ENCODE data around the gene OOSP2.

The OOSP2 gene

GRCh38 chr11:59999691-60000090 lies 40.5 kb upstream of the OOSP2 start:
- Histone ChIP-seq H3K27ac (ENCODE audit: low read length, poor library complexity, severe bottlenecking) (no peak overlapping the region), H3K36me3 (ENCODE audit: control insufficient read depth in 1 of 2, insufficient read depth in 2 of 2, low read depth in 1 of 2, low read length in 2 of 2) (no peaks in the 10 kb centered on the region), H3K18ac (ENCODE audit: low read depth in 1 of 2, low read length in 2 of 2) (no peak overlapping the region), H3K4me2 (ENCODE audit: low read length, poor library complexity, severe bottlenecking) (no peak overlapping the region), H4K91ac (ENCODE audit: low read length) (no peak overlapping the region), H3K4me1 (ENCODE audit: control insufficient read depth, insufficient read depth, low read depth, low read length) (no peaks in the 10 kb centered on the region), H2BK15ac (ENCODE audit: low read depth, poor library complexity, severe bottlenecking) (no peak overlapping the region), H3K4me3 (ENCODE audit: insufficient read depth in 1 of 2, low read depth in 1 of 2, low read length in 2 of 2) (no peak overlapping the region), H3K23ac (ENCODE audit: low read length in 2 of 2) (no peak overlapping the region), H3K4ac (ENCODE audit: low read depth in 1 of 2, low read length in 2 of 2) (no peak overlapping the region), H2BK5ac (ENCODE audit: low read depth, low read length, poor library complexity, severe bottlenecking) (no peak overlapping the region), H3K79me1 (replicated peaks; ENCODE audit: low read length, poor library complexity, severe bottlenecking) (no peaks in the 10 kb centered on the region), H2AK5ac (ENCODE audit: low read length, severe bottlenecking) (no peak overlapping the region), H2BK12ac (ENCODE audit: low read length in 2 of 2) (no peak overlapping the region), H3K14ac (ENCODE audit: low read length in 2 of 2) (no peak overlapping the region), H2AFZ (ENCODE audit: low read depth, low read length) (no peak overlapping the region), H3K9ac (ENCODE audit: low read length) (no peak overlapping the region), H4K8ac (ENCODE audit: low read length) (no peak overlapping the region), H3K27me3 (ENCODE audit: control insufficient read depth in 1 of 2, insufficient read depth in 1 of 2, low read length in 2 of 2) (no peaks in the 10 kb centered on the region), H3K9me3 (ENCODE audit: control insufficient read depth, low read length) (peaks cover 7% of the 10 kb centered on the region), H2BK120ac (ENCODE audit: low read depth, low read length) (no peak overlapping the region)
- 65% methylated on average over 4 of the region's 4 CpGs for WGBS
- no peak for DNase-seq

GRCh38 chr11:60003729-60004128 lies 36.5 kb upstream of the OOSP2 start:
- no peak overlapping the region for H2BK15ac ChIP-seq (ENCODE audit: low read depth, poor library complexity, severe bottlenecking)
- DNase-seq: no peak
- H3K27ac ChIP-seq (ENCODE audit: low read length, poor library complexity, severe bottlenecking): no peak overlapping the region
- H3K9me3 ChIP-seq (ENCODE audit: control insufficient read depth, low read length): peaks cover 3% of the 10 kb centered on the region
- H3K4me2 ChIP-seq (ENCODE audit: low read length, poor library complexity, severe bottlenecking): no peak overlapping the region
- no peak overlapping the region for H2AK5ac ChIP-seq (ENCODE audit: low read length, severe bottlenecking)
- no peak overlapping the region for H2AFZ ChIP-seq (ENCODE audit: low read depth, low read length)
- H3K27me3 ChIP-seq (ENCODE audit: control insufficient read depth in 1 of 2, insufficient read depth in 1 of 2, low read length in 2 of 2): no peaks in the 10 kb centered on the region
- no peak overlapping the region for H3K23ac ChIP-seq (ENCODE audit: low read length in 2 of 2)
- no peak overlapping the region for H4K91ac ChIP-seq (ENCODE audit: low read length)
- H3K79me1 ChIP-seq (replicated peaks; ENCODE audit: low read length, poor library complexity, severe bottlenecking): no peaks in the 10 kb centered on the region
- no peaks in the 10 kb centered on the region for H3K36me3 ChIP-seq (ENCODE audit: control insufficient read depth in 1 of 2, insufficient read depth in 2 of 2, low read depth in 1 of 2, low read length in 2 of 2)
- WGBS: 61% methylated on average over 2 of the region's 2 CpGs
- no peak overlapping the region for H3K4me3 ChIP-seq (ENCODE audit: insufficient read depth in 1 of 2, low read depth in 1 of 2, low read length in 2 of 2)
- no peak overlapping the region for H2BK5ac ChIP-seq (ENCODE audit: low read depth, low read length, poor library complexity, severe bottlenecking)
- no peak overlapping the region for H2BK120ac ChIP-seq (ENCODE audit: low read depth, low read length)
- H3K4ac ChIP-seq (ENCODE audit: low read depth in 1 of 2, low read length in 2 of 2): no peak overlapping the region
- H3K14ac ChIP-seq (ENCODE audit: low read length in 2 of 2): no peak overlapping the region
- no peaks in the 10 kb centered on the region for H3K4me1 ChIP-seq (ENCODE audit: control insufficient read depth, insufficient read depth, low read depth, low read length)
- no peak overlapping the region for H2BK12ac ChIP-seq (ENCODE audit: low read length in 2 of 2)
- no peak overlapping the region for H3K9ac ChIP-seq (ENCODE audit: low read length)
- no peak overlapping the region for H3K18ac ChIP-seq (ENCODE audit: low read depth in 1 of 2, low read length in 2 of 2)
- no peak overlapping the region for H4K8ac ChIP-seq (ENCODE audit: low read length)

GRCh38 chr11:60005360-60005759 lies 34.8 kb upstream of the OOSP2 start:
- Histone ChIP-seq H3K4me1 (ENCODE audit: control insufficient read depth, insufficient read depth, low read depth, low read length) (no peaks in the 10 kb centered on the region), H2BK5ac (ENCODE audit: low read depth, low read length, poor library complexity, severe bottlenecking) (no peak overlapping the region), H3K4ac (ENCODE audit: low read depth in 1 of 2, low read length in 2 of 2) (no peak overlapping the region), H4K91ac (ENCODE audit: low read length) (no peak overlapping the region), H3K9me3 (ENCODE audit: control insufficient read depth, low read length) (no peaks in the 10 kb centered on the region), H3K4me3 (ENCODE audit: insufficient read depth in 1 of 2, low read depth in 1 of 2, low read length in 2 of 2) (no peak overlapping the region), H3K14ac (ENCODE audit: low read length in 2 of 2) (no peak overlapping the region), H3K27ac (ENCODE audit: low read length, poor library complexity, severe bottlenecking) (no peak overlapping the region), H2AK5ac (ENCODE audit: low read length, severe bottlenecking) (no peak overlapping the region), H3K23ac (ENCODE audit: low read length in 2 of 2) (no peak overlapping the region), H2AFZ (ENCODE audit: low read depth, low read length) (no peak overlapping the region), H2BK120ac (ENCODE audit: low read depth, low read length) (no peak overlapping the region), H2BK15ac (ENCODE audit: low read depth, poor library complexity, severe bottlenecking) (no peak overlapping the region), H3K4me2 (ENCODE audit: low read length, poor library complexity, severe bottlenecking) (no peak overlapping the region), H2BK12ac (ENCODE audit: low read length in 2 of 2) (no peak overlapping the region), H3K9ac (ENCODE audit: low read length) (no peak overlapping the region), H3K27me3 (ENCODE audit: control insufficient read depth in 1 of 2, insufficient read depth in 1 of 2, low read length in 2 of 2) (no peaks in the 10 kb centered on the region), H4K8ac (ENCODE audit: low read length) (no peak overlapping the region), H3K36me3 (ENCODE audit: control insufficient read depth in 1 of 2, insufficient read depth in 2 of 2, low read depth in 1 of 2, low read length in 2 of 2) (no peaks in the 10 kb centered on the region), H3K79me1 (replicated peaks; ENCODE audit: low read length, poor library complexity, severe bottlenecking) (no peaks in the 10 kb centered on the region), H3K18ac (ENCODE audit: low read depth in 1 of 2, low read length in 2 of 2) (no peak overlapping the region)
- no peak for DNase-seq
- no CpG with 5 or more reads among the region's 1 CpG for WGBS

GRCh38 chr11:60016881-60017280 lies 23.3 kb upstream of the OOSP2 start, which contains the start of gene OOSP4B:
Gene OOSP4B (plus strand): TSS chr11:60017181.
- Histone ChIP-seq H2BK5ac (ENCODE audit: low read depth, low read length, poor library complexity, severe bottlenecking) (no peak within 1 kb of the TSS), H3K4ac (ENCODE audit: low read depth in 1 of 2, low read length in 2 of 2) (no peak within 1 kb of the TSS), H4K8ac (ENCODE audit: low read length) (no peak within 1 kb of the TSS), H2BK120ac (ENCODE audit: low read depth, low read length) (no peak within 1 kb of the TSS), H3K4me3 (ENCODE audit: insufficient read depth in 1 of 2, low read depth in 1 of 2, low read length in 2 of 2) (no peak within 1 kb of the TSS), H3K27ac (ENCODE audit: low read length, poor library complexity, severe bottlenecking) (no peak within 1 kb of the TSS), H2BK15ac (ENCODE audit: low read depth, poor library complexity, severe bottlenecking) (no peak within 1 kb of the TSS), H2AK5ac (ENCODE audit: low read length, severe bottlenecking) (no peak within 1 kb of the TSS), H3K79me1 (replicated peaks; ENCODE audit: low read length, poor library complexity, severe bottlenecking) (no peaks in the 10 kb centered on the region), H3K14ac (ENCODE audit: low read length in 2 of 2) (no peak within 1 kb of the TSS), H2BK12ac (ENCODE audit: low read length in 2 of 2) (no peak within 1 kb of the TSS), H3K36me3 (ENCODE audit: control insufficient read depth in 1 of 2, insufficient read depth in 2 of 2, low read depth in 1 of 2, low read length in 2 of 2) (no peaks in the 10 kb centered on the region), H3K23ac (ENCODE audit: low read length in 2 of 2) (no peak within 1 kb of the TSS), H3K9me3 (ENCODE audit: control insufficient read depth, low read length) (peaks cover 3% of the 10 kb centered on the region), H3K27me3 (ENCODE audit: control insufficient read depth in 1 of 2, insufficient read depth in 1 of 2, low read length in 2 of 2) (no peaks in the 10 kb centered on the region), H3K9ac (ENCODE audit: low read length) (no peak within 1 kb of the TSS), H3K4me2 (ENCODE audit: low read length, poor library complexity, severe bottlenecking) (no peak within 1 kb of the TSS), H2AFZ (ENCODE audit: low read depth, low read length) (no peak within 1 kb of the TSS), H4K91ac (ENCODE audit: low read length) (no peak within 1 kb of the TSS), H3K18ac (ENCODE audit: low read depth in 1 of 2, low read length in 2 of 2) (no peak within 1 kb of the TSS), H3K4me1 (ENCODE audit: control insufficient read depth, insufficient read depth, low read depth, low read length) (no peaks in the 10 kb centered on the region)
- DNase-seq: no peak
- 100% methylated on average over 1 of the region's 1 CpG for WGBS
